ENCODE results near the gene EYS.

EYS gene

DNA sequence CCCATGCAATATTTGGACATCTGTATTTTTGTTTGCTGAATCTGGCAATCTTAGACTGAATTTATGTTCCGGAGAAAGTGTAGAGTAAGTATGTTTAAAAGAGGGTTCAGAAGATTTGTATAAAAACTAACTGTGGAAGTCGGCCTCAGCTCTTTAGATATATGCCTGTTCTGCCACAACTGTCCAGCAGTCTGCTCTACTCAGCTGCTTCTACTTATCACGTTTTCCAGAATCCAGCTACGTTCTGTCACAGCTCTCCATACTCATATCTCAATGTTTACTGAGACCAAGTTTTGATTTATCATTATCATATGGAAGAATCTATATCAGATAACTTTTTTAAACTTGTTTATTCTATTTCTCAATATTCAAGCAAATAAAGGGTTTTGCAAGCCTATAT lies 721.3 kb downstream of the EYS start:
- DNase-seq (ENCODE audit: extremely low spot score) = no peak
- ChIA-PET POLR2A (no interaction called here), CTCF (interaction anchor here (0.9 kb wide), 1 partner anchor 10 kb away, joined by 3 read pairs; no protein-coding TSS in a partner anchor)
- TF ChIP-seq, protein P1, sequence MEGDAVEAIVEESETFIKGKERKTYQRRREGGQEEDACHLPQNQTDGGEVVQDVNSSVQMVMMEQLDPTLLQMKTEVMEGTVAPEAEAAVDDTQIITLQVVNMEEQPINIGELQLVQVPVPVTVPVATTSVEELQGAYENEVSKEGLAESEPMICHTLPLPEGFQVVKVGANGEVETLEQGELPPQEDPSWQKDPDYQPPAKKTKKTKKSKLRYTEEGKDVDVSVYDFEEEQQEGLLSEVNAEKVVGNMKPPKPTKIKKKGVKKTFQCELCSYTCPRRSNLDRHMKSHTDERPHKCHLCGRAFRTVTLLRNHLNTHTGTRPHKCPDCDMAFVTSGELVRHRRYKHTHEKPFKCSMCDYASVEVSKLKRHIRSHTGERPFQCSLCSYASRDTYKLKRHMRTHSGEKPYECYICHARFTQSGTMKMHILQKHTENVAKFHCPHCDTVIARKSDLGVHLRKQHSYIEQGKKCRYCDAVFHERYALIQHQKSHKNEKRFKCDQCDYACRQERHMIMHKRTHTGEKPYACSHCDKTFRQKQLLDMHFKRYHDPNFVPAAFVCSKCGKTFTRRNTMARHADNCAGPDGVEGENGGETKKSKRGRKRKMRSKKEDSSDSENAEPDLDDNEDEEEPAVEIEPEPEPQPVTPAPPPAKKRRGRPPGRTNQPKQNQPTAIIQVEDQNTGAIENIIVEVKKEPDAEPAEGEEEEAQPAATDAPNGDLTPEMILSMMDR (IDR thresholded peaks at IDR 0.05; ENCODE audit: control extremely low read depth, extremely low read depth, low read depth, missing control alignments) = no peak

DNA sequence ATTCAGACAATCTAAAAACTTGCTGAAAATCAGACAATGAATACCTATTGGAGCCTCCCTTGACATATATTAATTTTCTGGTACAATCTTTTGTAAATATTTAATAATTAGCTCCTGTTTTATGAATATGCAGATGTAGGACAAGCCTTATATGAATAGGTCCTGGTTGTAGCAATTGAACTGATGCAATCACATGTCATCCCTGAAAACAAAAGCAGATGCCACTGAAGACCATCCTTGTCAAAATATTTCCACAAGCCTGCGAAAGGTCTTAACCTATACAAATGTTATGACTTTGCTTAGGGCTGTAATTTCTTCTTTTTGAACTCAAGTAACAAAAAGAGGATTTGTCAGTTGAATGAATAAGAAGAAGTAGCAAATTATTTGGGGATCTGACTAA lies 722.1 kb downstream of the EYS start:
- no peak for DNase-seq (ENCODE audit: extremely low spot score)
- TF ChIP-seq, protein P1 (IDR thresholded peaks at IDR 0.05; ENCODE audit: control extremely low read depth, extremely low read depth, low read depth, missing control alignments) = no peak
- ChIA-PET CTCF (interaction anchor here (0.9 kb wide), 1 partner anchor 10 kb away, joined by 3 read pairs; no protein-coding TSS in a partner anchor), POLR2A (no interaction called here)

DNA sequence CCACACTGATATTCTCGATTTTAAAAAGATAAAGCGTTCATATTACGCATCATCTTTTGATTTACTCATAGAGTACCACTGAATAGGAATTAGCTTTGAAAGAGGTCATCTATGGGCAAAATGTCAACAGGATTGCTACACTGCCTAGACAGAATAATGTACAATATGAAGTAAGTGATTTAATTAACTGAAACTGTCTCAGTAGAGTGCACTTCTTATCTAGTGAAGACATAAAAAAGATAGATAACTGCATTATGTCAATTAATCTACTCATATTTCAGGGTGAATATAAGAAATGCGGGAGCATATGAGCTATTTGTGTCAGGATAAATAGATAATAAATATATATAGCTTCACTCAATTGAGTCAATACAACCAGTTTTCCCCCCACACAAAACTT lies 723.9 kb downstream of the EYS start:
- CTCF ChIA-PET = no interaction called here
- TF ChIP-seq, protein P1 (IDR thresholded peaks at IDR 0.05; ENCODE audit: control extremely low read depth, extremely low read depth, low read depth, missing control alignments) = no peak
- POLR2A ChIA-PET = no interaction called here
- no peak for DNase-seq (ENCODE audit: extremely low spot score)

DNA sequence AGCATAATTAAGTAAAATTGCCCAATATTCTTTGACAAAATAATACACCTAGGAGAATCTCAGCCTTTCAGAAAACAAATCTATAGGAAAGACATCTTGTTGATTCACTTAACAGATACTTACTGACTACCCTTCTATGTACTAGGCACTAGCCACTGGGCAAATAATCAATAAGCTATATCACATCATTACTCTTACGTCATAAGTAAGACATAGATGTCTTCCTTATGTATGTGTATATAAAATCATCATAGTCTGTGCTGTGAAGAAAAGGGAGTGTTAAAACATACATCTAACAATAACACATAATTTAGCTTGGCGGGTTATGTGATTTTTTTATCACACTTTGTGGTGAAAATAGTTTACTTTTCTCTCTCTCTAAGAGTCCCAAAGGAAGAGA lies 733.9 kb downstream of the EYS start:
- ChIA-PET CTCF (no interaction called here), POLR2A (no interaction called here)
- no peak for DNase-seq (ENCODE audit: extremely low spot score)
- TF ChIP-seq, protein P1 (IDR thresholded peaks at IDR 0.05; ENCODE audit: control extremely low read depth, extremely low read depth, low read depth, missing control alignments) = no peak

DNA sequence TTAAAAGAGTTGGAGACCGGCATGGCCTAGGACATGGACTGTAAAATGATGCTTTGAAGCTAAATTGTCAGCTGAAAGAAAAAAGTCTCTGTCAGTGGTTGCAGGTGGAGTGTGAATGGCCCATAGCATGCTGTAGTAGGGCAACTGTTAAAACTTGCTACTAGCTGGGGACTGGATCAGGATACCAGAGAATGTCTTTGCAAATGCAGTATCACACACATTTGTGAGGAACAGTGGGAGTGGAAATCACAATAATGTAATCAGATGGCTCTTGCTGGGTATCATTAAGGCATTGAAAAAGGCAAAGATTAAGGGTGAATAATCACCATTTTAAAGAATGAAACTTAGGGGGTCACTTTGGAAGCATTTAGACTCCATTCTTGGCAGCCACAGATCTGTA lies 737.9 kb downstream of the EYS start:
- POLR2A ChIA-PET = no interaction called here
- no peak for DNase-seq (ENCODE audit: extremely low spot score)
- CTCF ChIA-PET = no interaction called here
- TF ChIP-seq, protein P1 (IDR thresholded peaks at IDR 0.05; ENCODE audit: control extremely low read depth, extremely low read depth, low read depth, missing control alignments) = no peak

DNA sequence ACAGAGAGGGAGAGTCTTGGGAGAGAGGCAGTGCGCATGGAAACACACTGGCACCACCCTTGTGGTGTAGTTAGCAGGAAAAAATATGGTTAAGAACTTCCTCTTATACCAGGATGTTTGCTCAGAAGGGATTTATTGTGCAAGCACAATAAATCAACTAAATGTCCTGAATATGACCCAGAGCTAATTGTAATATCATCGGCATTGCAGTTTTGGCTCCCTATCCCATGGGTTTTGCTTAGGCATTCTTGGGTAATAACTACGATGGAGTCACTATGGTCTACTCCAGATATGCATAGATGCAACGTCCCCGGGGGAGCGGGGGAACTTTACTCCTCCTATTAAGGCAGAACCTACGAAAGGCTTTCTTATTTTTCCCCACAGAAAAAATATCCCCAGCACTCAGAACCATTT lies 751.6 kb downstream of the EYS start:
- TF ChIP-seq, protein P1 (IDR thresholded peaks at IDR 0.05; ENCODE audit: control extremely low read depth, extremely low read depth, low read depth, missing control alignments) = no peak
- ChIA-PET CTCF (no interaction called here), POLR2A (no interaction called here)
- no peak for DNase-seq (ENCODE audit: extremely low spot score)

DNA sequence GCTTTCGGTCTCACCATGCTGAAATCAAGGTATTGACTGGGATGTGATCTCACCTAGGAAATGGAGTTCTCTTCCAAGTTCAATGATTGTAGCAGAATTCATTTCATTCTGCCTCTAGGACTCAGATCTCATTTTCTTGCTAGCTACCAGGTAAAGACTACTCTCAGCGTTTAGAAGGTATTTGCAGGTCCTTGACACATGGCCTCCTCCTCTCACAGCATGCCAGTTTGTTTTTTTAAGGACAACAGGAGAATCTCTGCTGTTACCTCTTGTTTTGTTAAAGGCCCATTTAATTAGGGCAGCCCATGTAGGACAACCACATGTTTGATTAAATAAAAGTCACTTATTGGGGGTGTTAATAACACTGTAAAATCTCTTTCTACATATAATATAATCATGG lies 757.8 kb downstream of the EYS start:
- POLR2A ChIA-PET = no interaction called here
- CTCF ChIA-PET = no interaction called here
- no peak for DNase-seq (ENCODE audit: extremely low spot score)
- TF ChIP-seq, protein P1 (IDR thresholded peaks at IDR 0.05; ENCODE audit: control extremely low read depth, extremely low read depth, low read depth, missing control alignments) = no peak

Measured in GM10248 (cell line).